Activated CD8-positive, alpha-beta T cell treated with anti-CD3 and anti-CD28 coated beads for 36 hours (primary cell): Measurements from ENCODE around the gene CLCN6. TPM values are rescaled to one million over a fixed set of nuclear protein-coding genes. Genes with fewer than 3 reads are reported as not detected.

Source experiments
- ATAC-seq: fragments of 200-7000 bp; cut with Tn5 transposase; one replicate; pipeline ENCODE4 v1.10.0; 2021; ENCODE audit warnings: mild to moderate bottlenecking, moderate library complexity
- CTCF ChIA-PET: fragments of 350-600 bp; sonication (Branson Sonifier 250); formaldehyde crosslinking; loops from one replicate; lab custom pipeline; 2021; ENCODE audit warnings: antibody characterized with exemption; lab: Charles Lee
- POLR2A ChIA-PET: fragments of 350-600 bp; sonication (Branson Sonifier 250); formaldehyde crosslinking; loops from one replicate; lab custom pipeline; 2021; ENCODE audit warnings: antibody characterized with exemption; lab: Charles Lee
- DNase-seq: peaks from one replicate; pipeline ENCODE4 v3.0.0-alpha.2; 2020
- H3K27ac Mint-ChIP-seq: one replicate; pipeline ENCODE4 v1.8.0; 2021; ENCODE audit warnings: mild to moderate bottlenecking, mixed read lengths
- H3K27me3 Mint-ChIP-seq: one replicate; pipeline ENCODE4 v1.8.0; 2021; ENCODE audit warnings: mixed read lengths
- H3K36me3 Mint-ChIP-seq: one replicate; pipeline ENCODE4 v1.8.0; 2021; ENCODE audit warnings: low read depth, mixed read lengths
- H3K4me1 Mint-ChIP-seq: one replicate; pipeline ENCODE4 v1.8.0; 2021; ENCODE audit warnings: low read depth, mixed read lengths
- H3K4me3 Mint-ChIP-seq: one replicate; pipeline ENCODE4 v1.8.0; 2021; ENCODE audit warnings: mild to moderate bottlenecking, moderate library complexity, mixed read lengths
- H3K9me3 Mint-ChIP-seq: one replicate; pipeline ENCODE4 v1.8.0; 2021; ENCODE audit warnings: mixed read lengths
- CTCF ChIP-seq: fragments of 200-600 bp; IDR thresholded peaks from one replicate; pipeline ENCODE4 v1.8.0; 2022; ENCODE audit warnings: antibody characterized with exemption, mild to moderate bottlenecking
- intact Hi-C: fragments of 100-400 bp; cut with micrococcal nuclease; formaldehyde crosslinking; loops from one replicate; pipeline ENCODE4 v1.10.0; 2022
- total RNA-seq, 2 experiments: library from RNA; stranded (reverse); gene quantifications; one replicate each; pipeline ENCODE4 v1.2.3, GENCODE V29; 2021

The CLCN6 gene
- total RNA-seq, 2 experiments from 2014 or later: 10.8 to 12.2 TPM

GRCh38 chr1:11783556-11783955 is 22.4 kb upstream of the CLCN6 start:
- Mint-ChIP-seq H3K27ac (no peak overlapping the region), H3K4me1 (peaks cover 3% of the 10 kb centered on the region)
- POLR2A ChIA-PET: interaction anchor here (2.3 kb wide), 1 partner anchor 125 kb away, joined by 11 read pairs; no protein-coding TSS in a partner anchor

GRCh38 chr1:11784256-11784992 is 21.6 kb upstream of the CLCN6 start:
- ATAC-seq (peak; percentile 16), DNase-seq (no peak)
- CTCF ChIA-PET: interaction anchor here (1.3 to 1.7 kb wide), 3 partner anchors 19 to 79 kb away, joined by 3 to 6 read pairs (median 5); partner anchors contain the start of gene CLCN6
- TF ChIP-seq CTCF: no peak
- Mint-ChIP-seq H3K27me3 (no peaks in the 10 kb centered on the region), H3K9me3 (no peaks in the 10 kb centered on the region), H3K36me3 (no peaks in the 10 kb centered on the region), H3K27ac (no peak overlapping the region), H3K4me3 (no peak overlapping the region), H3K4me1 (peaks cover 3% of the 10 kb centered on the region)
- intact Hi-C loops: no loop called here
- POLR2A ChIA-PET: interaction anchor here (1.0 to 2.3 kb wide), 2 partner anchors 10 to 124 kb away, joined by 3 to 11 read pairs; no protein-coding TSS in a partner anchor

More at GRCh38 chr1:11783556-11783955, 22.4 kb upstream of the CLCN6 start:
- CTCF ChIA-PET: no interaction called here
- no peaks in the 10 kb centered on the region for H3K36me3 Mint-ChIP-seq
- intact Hi-C loops: no loop called here
- H3K27me3 Mint-ChIP-seq: no peaks in the 10 kb centered on the region
- no peak for ATAC-seq
- no peak overlapping the region for H3K4me3 Mint-ChIP-seq
- no peak for DNase-seq
- H3K9me3 Mint-ChIP-seq: no peaks in the 10 kb centered on the region
- TF ChIP-seq CTCF: no peak

- DNase-seq (peak; percentile 52), ATAC-seq (peak; percentile 75)
- H3K4me3 Mint-ChIP-seq: no peak overlapping the region
- CTCF ChIA-PET: interaction anchor here (0.7 to 1.7 kb wide), 7 partner anchors 18 to 751 kb away, joined by 3 to 6 read pairs (median 3); partner anchors contain the start of gene CLCN6
- POLR2A ChIA-PET: interaction anchor here (1.0 to 2.3 kb wide), 3 partner anchors 9 to 123 kb away, joined by 3 to 11 read pairs (median 3); no protein-coding TSS in a partner anchor
- H3K9me3 Mint-ChIP-seq: no peaks in the 10 kb centered on the region
- peak; percentile 80 for TF ChIP-seq CTCF
- H3K4me1 Mint-ChIP-seq: peaks cover 3% of the 10 kb centered on the region
- H3K27ac Mint-ChIP-seq: no peak overlapping the region
- no peaks in the 10 kb centered on the region for H3K27me3 Mint-ChIP-seq
- intact Hi-C loops: no loop called here
- H3K36me3 Mint-ChIP-seq: no peaks in the 10 kb centered on the region
Observed at GRCh38 chr1:11784993-11785769, 20.8 kb upstream of the CLCN6 start.

GRCh38 chr1:11786168-11786567 is 19.8 kb upstream of the CLCN6 start:
- Mint-ChIP-seq H3K27me3 (no peaks in the 10 kb centered on the region), H3K4me3 (no peak overlapping the region), H3K27ac (no peak overlapping the region), H3K36me3 (no peaks in the 10 kb centered on the region), H3K4me1 (peaks cover 3% of the 10 kb centered on the region), H3K9me3 (no peaks in the 10 kb centered on the region)
- DNase-seq (no peak), ATAC-seq (no peak)
- ChIA-PET CTCF (interaction anchor here (1.0 to 1.7 kb wide), 3 partner anchors 17 to 29 kb away, joined by 3 to 6 read pairs (median 5); partner anchors contain the start of gene CLCN6), POLR2A (interaction anchor here (1.4 kb wide), 1 partner anchor 17 kb away, joined by 3 read pairs; no protein-coding TSS in a partner anchor)
- intact Hi-C loops: no loop called here
- TF ChIP-seq CTCF: no peak
